Ishikawa (cell line): Measurements from ENCODE around the gene FXYD7.

Experiments
- CEBPB ChIP-seq: IDR thresholded peaks from 2 replicates; pipeline ENCODE4 v1.6.1; 2012
- CREB1 ChIP-seq: IDR thresholded peaks from 2 replicates; pipeline ENCODE4 v1.6.1; 2012; ENCODE audit warnings: low read depth
- EGR1 ChIP-seq: IDR thresholded peaks from 2 replicates; pipeline ENCODE4 v1.6.1; 2012
- EP300 ChIP-seq: IDR thresholded peaks from 2 replicates; pipeline ENCODE4 v1.6.1; 2012; ENCODE audit warnings: borderline replicate concordance
- FOXM1 ChIP-seq: IDR thresholded peaks from 2 replicates; pipeline ENCODE4 v1.6.1; 2012; ENCODE audit warnings: low read depth, borderline replicate concordance
- MAX ChIP-seq: IDR thresholded peaks from 2 replicates; pipeline ENCODE4 v1.6.1; 2012
- NFIC ChIP-seq: IDR thresholded peaks from 2 replicates; pipeline ENCODE4 v1.6.1; 2012
- RAD21 ChIP-seq: IDR thresholded peaks from 2 replicates; pipeline ENCODE4 v1.6.1; 2012; ENCODE audit warnings: low read depth
- REST ChIP-seq: IDR thresholded peaks from 2 replicates; pipeline ENCODE4 v1.6.1; 2012; ENCODE audit warnings: low read depth, mild to moderate bottlenecking
- TAF1 ChIP-seq: IDR thresholded peaks from 2 replicates; pipeline ENCODE4 v1.6.1; 2012; ENCODE audit warnings: low read depth, mild to moderate bottlenecking
- TCF12 ChIP-seq: IDR thresholded peaks from 2 replicates; pipeline ENCODE4 v1.6.1; 2012; ENCODE audit warnings: low read depth
- TEAD4 ChIP-seq: IDR thresholded peaks from 2 replicates; pipeline ENCODE4 v1.6.1; 2012
- USF1 ChIP-seq: IDR thresholded peaks from 2 replicates; pipeline ENCODE4 v1.6.1; 2012
- YY1 ChIP-seq: IDR thresholded peaks from 2 replicates; pipeline ENCODE4 v1.6.1; 2012; ENCODE audit warnings: low read depth
- ZBTB7A ChIP-seq: IDR thresholded peaks from 2 replicates; pipeline ENCODE4 v1.6.1; 2012; ENCODE audit warnings: low read depth

Gene FXYD7

GRCh38 chr19:35150445-35150844, 7.4 kb downstream of the FXYD7 start:
- no peak for TF ChIP-seq TAF1
- TF ChIP-seq USF1: no peak
- no peak for TF ChIP-seq CREB1
- no peak for TF ChIP-seq TEAD4
- no peak for TF ChIP-seq RAD21
- no peak for TF ChIP-seq NFIC
- TF ChIP-seq EGR1: no peak
- no peak for TF ChIP-seq FOXM1
- TF ChIP-seq CEBPB: no peak
- TF ChIP-seq YY1: no peak
- no peak for TF ChIP-seq REST
- TF ChIP-seq ZBTB7A: no peak
- TF ChIP-seq TCF12: no peak
- TF ChIP-seq EP300: no peak
- TF ChIP-seq MAX: no peak

GRCh38 chr19:35151273-35152065, 8.4 kb downstream of the FXYD7 start:
- TF ChIP-seq RAD21 (no peak), MAX (no peak), TAF1 (no peak), EGR1 (no peak), NFIC (no peak), CREB1 (no peak), USF1 (no peak), TEAD4 (no peak)

GRCh38 chr19:35153701-35154524, 10.9 kb downstream of the FXYD7 start:
- TF ChIP-seq ZBTB7A: no peak
- TF ChIP-seq TEAD4: no peak
- no peak for TF ChIP-seq NFIC
- TF ChIP-seq EP300: no peak
- no peak for TF ChIP-seq CREB1
- no peak for TF ChIP-seq MAX
- no peak for TF ChIP-seq FOXM1
- TF ChIP-seq EGR1: no peak
- no peak for TF ChIP-seq TCF12
- no peak for TF ChIP-seq YY1
- no peak for TF ChIP-seq TAF1
- TF ChIP-seq RAD21: no peak
- TF ChIP-seq REST: no peak
- TF ChIP-seq CEBPB: no peak
- no peak for TF ChIP-seq USF1

- TF ChIP-seq REST (no peak), MAX (no peak), CREB1 (no peak), TCF12 (no peak), EGR1 (no peak), TAF1 (no peak; the same call in 1 of the 2 replicates), TEAD4 (no peak), FOXM1 (no peak), NFIC (no peak), RAD21 (no peak)
These were observed 11.7 kb downstream of the FXYD7 start, which contains the start of gene FXYD5 for GRCh38 chr19:35154525-35155406. FXYD5 (plus strand) TSS chr19:35154735; CDS start chr19:35155551, 816 bp downstream.
